SKM-1 (cell line): ENCODE measurements around the gene DIPK2B.

Source experiments
- DNase-seq: peaks from one replicate; lab custom pipeline; 2025; ENCODE audit not compliant: unreplicated experiment; lab: John Stamatoyannopoulos, UW

Gene DIPK2B

DNA sequence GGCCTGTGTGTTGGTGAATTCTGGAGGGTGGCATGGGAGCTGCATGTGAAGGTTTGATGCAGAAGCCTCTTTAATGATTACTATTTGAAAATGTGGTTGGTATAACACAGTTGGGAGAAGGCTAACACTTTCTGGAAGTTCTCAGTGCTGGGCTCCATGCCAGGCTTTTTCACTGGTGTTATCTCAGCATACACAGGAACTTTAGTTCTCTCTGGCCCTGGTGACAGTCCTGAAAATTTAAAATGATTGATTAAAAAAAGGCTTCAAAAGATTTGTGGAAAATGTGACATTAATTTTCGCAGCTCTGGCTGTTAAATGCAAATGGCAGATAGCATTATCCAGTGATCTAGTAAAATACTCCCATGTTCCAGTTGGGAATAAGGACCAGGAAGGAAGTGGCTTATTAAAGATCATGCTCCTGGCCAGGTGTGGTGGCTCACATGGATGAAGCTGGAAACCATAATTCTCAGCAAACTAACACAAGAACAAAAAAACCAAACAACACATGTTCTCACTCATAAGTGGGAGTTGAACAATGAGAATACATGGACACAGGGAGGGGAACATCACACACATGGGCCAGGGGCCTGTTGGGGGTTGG is 36.6 kb downstream of the DIPK2B start:
- no peak for DNase-seq

- DNase-seq: no peak
Observed at GRCh38 chrX:45157647-45158046, 43.0 kb downstream of the DIPK2B start.

DNA sequence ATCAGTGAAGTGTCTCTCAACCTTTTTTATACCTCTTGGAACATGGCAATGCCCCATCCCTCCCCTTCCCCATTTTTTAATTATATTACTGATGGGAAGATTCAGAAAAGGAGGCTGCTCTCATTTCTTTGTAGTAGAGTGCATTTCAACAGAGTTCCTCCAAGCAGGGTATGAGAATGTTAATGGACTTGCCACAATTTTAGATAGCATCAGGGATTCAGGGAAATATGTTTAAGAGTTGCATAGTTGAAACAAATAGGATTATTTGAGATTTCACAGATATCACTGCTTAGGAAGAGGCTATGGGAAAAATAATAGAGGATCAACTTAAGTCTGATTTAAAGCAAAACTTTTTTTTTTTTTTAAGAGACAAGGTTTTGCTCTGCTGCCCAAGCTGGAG is 46.2 kb downstream of the DIPK2B start:
- DNase-seq: no peak

- no peak for DNase-seq
Observed at GRCh38 chrX:45154033-45154360, 46.7 kb downstream of the DIPK2B start.
